CD4-positive, alpha-beta T cell treated with Interferon gamma for 1 hour (primary cell): Measurements from ENCODE around the gene MVB12B.

Experiments used
- DNase-seq: peaks from one replicate; pipeline ENCODE4 v3.0.0-alpha.2; 2020

The MVB12B gene

DNA sequence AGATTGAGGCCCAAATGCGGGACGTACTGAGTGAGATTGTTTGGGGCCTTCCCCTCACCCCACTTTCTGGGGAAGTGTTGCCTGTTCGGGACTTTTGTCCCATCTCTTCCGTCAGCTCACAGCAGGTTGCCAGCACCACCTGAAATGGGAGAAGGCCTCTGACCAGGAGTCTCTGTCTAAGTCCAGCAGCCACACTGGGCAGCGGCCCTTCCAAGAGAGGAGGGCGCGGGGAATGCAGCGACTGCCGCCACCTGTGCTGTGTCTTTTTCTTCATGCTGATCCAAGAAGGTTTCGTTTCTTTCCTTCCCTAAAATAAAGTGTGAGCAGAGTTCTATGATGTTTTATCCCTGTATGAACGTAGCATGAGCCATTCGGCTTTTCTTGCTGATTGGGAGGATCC lies 152.9 kb downstream of the MVB12B start:
- DNase-seq, result no peak

DNA sequence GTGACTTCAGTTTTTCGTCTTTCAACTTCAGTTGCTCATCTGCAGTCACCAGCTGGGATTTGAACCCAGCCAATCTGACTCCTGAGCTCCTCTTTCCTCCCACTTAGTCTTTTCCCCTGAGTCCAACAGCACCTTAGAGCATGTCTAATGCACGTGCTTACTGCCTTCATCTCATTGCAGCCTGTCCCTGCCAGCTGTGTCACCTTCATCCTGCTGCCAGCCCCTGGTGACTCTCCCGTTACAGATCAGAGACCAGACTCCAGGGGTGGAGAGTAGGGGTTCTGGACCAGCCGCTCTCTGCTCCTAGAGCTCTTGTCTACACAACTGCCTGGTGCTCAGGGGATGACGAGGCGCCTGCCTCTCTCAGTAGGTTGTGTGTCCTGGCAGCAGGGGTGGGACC lies 154.2 kb downstream of the MVB12B start:
- no peak for DNase-seq

DNA sequence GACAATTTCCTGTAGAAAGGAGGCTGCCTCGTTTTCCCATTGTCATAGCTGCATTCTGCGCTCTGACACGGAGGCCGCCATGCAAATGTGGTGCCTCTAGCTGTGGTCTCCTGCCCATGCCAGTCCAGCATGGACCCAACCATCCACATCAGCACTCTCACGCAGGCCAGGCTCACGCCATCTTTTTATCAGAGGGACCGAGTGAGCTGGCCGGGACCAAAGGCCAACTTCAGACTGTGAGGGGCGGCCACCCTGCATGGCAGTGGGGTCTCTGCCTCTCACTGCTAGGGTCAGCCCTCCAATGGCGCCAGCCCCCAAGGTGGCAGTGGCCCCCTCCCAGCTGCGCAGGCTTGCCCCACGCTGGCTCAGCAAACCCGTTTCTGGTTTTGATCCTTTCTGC lies 155.2 kb downstream of the MVB12B start:
- no peak for DNase-seq

DNA sequence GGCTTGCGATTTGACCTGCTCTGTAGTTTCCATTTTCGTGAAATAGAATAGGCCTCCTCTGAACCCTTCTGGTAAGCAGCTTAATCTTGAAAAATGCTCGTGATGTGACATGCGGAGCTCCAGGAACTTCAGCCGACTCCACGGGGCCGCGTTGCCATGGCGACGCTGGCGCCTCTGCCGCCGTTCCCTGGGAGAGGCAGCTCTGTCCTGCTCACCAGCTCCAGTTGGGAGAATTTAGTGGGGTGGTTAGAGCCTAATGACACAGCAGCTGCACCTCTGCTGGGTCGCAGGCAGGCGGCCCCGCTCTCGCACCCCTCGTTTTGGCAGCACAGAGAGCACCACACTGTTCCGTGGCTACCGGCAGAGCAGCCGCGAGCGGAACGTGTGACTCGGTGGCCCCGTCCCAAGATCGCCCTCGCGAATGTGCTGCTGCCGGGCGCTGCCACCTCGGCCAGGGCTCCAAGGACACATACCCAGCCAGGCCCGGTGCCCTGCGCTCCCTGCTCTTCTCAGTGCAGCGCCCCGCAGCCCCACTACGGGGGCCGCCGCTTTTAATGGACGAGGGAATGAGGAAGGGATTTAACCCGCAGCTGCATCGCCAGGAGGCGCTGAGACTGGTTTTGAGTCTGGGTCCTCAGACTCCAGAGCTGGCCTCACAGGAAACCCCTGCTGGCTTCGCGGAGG lies 155.9 kb downstream of the MVB12B start:
- DNase-seq, result no peak

DNA sequence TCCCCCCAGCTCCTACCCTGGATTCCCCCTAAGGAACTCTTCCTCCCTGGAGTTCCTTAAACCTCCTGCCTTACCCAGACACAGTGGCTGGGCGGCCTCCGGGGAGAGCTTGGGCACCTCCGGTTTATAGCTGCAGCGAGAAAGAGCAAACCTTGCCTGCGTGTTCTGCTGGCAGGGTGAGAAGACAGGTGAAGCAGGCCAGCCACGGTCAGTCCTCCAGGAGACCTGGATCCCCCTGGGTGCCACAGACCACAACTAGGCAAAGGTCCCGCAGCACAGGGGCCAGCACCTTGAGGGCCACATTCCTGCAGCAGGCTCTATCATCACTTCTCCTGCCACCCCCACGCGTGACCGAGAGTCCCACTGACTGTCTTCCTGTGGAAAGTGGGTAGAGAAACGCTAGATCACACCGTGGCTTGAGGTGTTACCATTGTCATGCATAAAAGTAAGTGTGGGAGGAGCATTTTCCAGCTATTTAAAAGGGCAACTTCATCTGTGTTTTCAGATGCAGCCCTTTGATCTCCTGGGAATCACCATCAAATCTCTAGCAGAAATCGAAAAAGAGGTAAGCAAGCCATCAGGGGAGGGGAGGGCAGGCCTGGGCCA lies 156.9 kb downstream of the MVB12B start:
- DNase-seq, result no peak

DNA sequence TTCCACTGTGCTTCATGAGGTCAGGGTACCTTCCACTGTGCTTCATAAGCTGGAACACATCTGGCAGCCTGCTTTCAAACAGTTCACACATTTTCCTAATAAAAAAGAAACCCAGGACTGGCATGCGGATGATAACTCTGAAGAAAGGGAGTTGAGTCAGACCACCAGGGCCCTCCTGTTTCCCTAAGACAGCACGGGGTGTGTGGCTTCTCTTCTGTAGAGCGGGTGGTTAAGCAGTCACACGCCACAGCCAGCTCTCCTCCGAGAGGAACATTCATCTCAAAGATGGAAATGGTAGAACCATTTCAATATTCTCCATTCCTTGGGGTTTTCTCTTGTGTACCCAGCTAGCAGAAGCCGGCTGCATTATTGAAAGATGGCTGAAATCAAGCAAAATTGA lies 159.0 kb downstream of the MVB12B start:
- DNase-seq, result no peak

DNA sequence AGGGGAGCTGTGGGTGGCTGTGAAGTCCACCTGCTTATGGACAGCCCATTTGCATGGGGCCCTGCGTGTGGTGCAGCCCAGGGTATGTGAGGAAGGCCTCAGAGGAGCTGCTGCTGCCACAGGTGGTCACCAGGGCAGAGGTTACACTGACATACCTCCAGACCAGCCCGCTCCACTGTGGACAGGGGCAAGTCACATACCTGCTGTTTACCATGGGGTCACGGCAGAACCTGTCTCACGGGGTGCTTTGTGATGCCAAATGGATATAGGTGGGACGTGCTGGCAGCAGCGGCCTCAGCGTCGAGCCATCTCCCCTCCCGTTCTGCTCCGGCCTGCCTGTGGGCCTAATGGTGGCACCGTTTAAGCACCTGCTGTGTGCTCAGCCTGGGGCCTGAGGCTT lies 159.6 kb downstream of the MVB12B start:
- DNase-seq, result no peak

DNA sequence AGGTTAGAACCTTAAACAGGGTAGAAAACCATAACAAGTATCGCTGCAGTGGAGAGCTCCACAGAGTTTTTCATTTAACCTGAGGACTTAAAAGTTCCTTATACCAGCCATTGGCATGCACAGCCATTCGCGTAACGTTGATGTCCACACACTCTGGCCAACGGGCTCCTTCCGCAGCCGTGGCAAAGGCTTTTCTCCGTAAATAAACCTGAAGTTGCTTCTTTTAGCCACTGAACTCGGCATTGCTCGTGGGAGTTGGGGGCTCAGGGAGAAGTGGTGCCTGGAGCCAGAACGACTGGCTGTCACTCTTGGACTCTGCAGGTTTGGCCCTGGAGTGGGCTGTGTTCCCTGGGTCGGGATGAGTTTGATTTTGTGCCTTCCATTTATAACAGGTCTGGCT lies 161.2 kb downstream of the MVB12B start:
- no peak for DNase-seq

DNA sequence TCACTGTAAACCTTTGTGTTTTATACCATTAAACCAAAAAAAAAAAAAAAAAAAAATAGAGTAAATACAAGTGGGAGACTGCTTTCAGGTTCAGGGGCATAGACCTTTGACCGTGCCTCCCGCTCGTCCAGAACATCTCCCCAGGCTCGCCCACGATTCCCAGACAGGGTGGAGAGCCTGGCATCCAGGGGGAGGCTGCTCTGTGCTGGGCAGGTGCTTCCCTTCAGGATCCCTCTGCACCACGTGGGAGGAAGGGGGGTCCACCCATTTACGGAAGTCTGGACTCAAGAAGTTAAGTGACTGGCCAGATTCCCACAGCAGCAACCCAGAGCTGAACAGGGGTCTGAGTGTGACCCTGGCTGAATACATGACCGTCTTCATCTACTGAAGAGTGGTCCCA lies 161.7 kb downstream of the MVB12B start:
- DNase-seq, result no peak

DNA sequence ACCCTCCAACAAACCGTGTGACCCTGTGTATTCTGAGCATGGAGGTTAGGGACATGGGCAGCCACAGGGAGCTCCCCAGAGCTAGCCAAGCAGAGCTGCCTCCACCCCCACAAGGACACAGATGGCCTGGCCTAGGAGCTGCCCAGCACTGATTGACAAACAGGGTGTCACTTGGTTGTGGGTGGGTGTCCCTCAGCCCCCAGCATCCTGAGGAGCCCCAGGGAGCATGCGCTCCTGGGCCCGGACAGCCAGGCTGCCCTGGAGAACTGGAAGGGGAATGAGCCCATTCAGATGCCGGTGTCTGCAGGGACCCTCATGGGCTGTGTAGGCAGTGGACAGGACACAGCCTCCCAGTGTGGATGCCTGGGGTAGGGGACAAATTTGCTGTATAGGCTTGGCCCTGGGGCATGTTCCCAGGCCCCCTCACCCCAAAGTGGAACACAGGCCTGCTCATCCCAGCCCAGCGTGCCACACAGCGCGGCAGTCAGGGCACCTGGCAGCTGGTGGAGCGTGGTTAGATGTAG lies 162.3 kb downstream of the MVB12B start:
- DNase-seq, result no peak

DNA sequence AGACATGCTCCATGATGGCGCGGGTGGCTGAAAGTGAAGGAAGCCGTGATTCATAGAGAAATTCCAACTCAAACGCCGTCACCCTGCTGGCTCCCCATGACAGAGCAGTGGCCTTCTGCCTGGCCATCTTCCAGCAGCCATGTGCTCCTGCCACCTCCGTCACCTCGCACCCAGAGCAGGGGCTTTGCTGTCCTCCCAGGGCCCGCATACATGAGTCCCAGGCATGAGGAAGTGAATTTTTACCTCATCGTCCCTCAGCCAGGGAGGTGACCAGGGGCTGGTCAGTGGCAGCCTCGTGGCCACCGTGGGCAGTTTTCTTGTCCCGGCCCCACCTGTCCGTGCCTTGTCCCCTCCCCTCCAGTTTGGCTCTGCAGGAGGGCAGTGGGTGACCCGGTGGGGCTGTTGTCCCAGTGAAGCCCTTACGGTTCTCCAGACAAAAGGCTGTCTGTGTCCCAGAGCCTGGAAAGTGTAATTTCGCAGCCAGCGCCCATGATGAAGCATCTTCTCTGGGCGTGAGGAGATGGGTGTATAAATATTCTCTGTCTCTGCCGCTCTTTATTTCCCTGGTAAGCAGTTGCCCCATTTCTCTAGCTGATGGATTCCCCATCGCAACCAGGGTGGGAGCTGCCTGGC lies 163.1 kb downstream of the MVB12B start:
- DNase-seq, result no peak

DNA sequence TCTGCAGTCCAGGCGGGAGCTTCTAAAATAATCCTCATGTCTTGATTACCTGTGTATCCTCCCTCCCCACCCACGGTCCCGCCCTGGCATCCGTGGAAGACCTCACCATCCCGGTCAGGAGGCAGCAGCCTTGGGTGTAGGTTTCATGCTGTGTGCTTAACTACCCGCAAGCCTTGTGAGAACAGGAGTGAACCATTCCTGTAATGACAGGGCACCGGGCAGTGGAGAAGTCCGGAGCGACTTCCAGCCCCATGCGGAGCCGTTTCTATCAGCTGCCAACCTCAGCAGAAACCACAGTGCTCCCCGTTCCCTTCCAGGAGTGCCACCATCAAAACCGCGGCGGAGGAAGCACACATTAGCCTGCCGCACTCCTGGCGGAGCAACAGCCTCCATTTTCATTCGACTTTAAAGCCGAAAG lies 163.6 kb downstream of the MVB12B start:
- DNase-seq, result no peak

DNA sequence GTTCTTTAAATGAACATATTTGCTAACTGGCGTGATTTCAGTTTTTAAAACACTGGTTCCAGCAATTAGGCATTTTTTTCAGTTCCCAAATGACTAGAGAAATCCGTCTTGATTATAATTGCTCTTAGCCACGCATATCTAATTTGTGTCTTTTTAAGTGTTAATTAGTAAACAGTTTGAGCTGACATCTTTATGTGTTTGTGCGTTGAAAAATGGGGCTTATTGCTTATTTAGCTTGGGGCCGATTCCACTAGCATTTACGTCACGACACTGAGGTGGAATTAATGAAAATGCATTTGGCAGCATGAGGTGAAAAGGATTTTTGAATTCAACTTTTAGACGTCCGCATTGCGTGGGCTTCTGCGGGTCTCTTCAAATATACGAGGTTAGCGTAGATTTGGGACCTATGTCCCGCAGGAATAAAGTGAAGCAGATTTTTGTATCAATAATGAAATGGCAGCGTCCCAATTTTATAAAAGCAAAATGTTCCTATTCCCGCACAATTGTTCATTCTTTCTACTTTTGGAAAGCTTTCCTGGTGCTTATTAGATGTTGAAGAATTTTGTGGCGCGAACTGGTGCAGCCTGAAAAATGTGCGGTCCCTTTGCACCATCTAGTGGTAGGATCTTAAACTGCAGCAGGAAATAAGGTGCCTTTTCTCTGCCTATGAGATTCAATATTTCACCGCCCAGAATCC lies 164.4 kb downstream of the MVB12B start:
- peak; percentile 42 for DNase-seq

DNA sequence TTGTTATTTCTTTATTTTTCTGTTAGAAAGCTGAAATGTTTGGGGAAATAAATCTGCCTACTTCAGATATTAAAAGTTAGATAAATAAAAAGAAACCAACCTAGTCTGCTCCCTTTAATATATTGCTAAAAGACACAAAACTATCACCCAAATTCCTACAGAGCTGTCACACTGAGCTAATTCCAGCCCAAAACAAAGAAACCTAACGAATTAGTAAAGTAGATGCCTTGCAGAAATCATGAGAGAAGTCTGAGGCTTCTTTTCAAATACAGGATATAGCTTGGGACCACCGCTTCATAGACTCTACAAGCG lies 164.9 kb downstream of the MVB12B start:
- no peak for DNase-seq

DNA sequence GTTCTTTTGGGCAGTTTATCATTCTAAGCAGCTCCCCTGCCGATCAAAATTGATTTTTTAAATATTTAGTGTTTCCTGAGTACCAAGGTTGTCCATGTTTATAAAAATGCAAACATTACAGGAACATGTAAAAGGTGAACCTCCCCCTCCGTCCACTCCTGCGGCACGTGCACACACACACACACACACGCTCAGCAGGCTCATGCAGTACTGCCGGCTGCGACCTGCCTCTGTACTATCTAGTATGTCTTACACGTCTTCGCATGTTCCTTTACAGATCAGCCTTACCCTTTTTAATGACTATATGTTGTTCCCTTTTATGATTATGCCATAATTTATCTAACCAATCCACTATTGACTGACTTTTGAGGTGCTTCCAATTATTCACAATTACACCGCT lies 165.3 kb downstream of the MVB12B start:
- no peak for DNase-seq

DNA sequence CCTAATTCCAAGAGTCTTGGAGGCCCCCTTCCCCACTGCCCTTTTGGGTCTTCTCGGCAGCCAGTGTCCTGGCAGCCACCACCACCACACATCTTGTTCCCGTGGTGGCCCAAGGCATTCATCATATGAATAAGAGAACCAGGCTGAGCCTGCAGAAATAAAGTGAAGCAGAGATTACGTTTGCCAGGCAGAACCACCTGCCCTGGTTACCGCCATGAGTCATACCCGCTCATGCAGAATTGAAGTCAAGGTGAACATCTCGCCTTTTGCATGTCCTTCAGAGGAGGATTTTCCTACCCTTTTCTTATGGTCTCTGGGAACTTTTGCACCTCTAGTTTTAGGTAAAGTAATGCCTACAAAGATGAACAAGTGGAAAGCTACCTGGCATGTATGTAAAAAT lies 167.6 kb downstream of the MVB12B start:
- DNase-seq, result no peak

DNA sequence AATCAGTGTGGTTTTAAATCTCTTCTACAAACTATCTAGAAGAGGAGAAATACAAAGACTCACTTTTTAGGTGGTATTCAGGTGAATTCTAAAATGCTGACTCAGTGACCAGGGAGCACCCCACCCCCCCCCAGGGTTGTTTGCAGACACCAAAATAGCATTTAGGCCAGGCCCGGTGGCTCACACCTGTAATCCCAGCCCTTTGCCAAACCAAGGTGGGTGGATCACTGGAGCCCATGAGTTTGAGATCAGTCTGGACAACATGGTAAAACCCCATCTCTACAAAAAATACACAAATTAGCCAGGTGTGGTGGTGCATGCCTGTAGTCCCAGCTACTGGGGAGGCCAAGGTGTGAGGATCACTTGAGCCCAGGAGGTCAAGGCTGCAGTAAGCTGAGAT lies 168.1 kb downstream of the MVB12B start:
- DNase-seq, result no peak

DNA sequence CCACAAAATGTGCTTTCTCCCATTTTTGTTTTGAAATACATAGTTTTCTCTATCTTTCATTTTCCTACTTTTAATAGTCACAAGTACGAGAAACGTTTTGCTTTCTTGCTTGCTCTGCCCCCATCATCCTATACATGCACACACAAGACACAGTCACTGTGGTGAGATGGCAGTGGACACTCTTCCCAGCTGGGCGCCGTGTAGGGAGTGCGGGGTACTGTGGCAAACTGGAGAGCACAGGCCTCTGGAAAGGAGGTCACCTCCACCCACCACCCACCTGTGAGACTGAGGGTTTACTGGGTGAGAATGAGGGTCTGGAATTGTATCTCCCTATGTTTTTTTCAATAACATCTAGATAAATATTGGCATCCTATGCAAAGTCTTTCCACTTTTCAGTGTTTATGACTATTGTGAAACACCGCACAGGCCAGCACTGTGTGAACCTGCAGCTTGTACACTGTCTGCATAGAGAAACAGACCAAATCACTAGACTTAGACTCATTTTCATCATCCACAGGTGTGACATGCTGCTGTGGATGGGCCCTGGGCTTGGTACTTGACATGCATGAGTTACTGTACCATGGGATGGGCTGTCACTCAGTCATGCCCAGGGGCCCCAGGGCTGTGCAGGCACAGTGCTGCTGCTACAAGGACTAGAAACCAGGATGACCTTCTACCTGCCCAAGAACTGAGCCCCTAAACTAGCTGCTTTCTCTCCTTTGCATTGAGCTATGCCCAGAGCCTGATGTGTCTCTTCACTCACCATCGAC lies 169.0 kb downstream of the MVB12B start:
- no peak for DNase-seq

DNA sequence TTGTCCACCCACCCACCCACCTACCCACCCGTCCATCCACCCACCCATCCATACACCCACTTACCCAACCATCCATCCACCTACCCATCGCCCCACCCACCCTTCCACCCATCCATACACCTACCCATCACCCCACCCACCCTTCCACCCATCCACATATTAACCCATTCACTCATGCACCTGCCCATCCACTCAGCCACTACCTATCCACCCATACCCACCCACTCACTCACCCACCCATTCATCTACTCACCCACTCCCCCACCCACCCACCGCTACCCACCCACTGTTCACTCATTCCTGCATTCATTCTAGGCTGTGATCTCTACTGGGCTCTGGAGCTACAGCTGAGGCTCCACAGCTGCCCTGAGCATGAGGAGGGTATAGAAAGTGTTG lies 169.6 kb downstream of the MVB12B start:
- no peak for DNase-seq

DNA sequence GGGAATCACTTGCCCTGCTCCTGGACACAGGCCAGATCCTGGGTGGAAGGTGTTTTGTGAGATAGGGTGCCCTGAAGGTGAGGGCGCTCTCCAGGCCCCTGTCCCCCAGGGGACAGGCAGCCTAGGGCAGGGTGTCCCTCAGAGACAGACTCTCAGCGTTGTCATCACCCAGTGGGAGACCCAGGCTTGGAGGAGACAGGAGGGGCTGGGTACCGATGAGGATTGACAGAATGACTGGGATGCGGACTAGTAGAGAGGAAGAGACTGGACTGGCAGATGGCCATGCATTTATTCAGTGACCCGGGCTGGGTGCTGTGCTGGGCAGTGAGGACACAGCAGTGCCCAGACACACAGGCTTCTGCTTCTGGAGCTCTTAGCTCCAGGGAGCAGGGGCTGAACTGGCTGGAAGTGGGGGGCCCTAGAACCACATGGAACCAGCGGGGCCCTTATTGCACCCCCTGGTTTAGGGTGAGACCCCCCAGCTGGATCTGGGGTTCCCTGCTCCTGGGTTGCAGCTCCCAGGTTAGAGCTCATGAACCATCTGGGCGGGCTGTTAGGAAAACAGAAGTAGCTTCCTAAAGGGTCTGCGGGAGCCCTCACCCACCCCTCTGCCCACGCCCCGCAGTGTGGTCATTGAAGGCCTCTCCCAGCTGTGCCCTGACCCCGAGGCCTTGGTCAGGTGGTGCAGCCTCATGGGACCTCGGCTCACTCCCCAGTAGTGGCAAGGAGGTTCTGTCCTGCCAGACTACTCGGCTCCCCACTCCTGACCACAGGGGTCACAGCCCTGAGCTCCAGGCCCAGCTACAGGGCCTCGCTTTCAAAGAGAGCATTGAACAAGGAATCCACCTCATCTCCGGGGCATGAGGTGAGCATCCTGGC lies 170.4 kb downstream of the MVB12B start:
- DNase-seq, result no peak

DNA sequence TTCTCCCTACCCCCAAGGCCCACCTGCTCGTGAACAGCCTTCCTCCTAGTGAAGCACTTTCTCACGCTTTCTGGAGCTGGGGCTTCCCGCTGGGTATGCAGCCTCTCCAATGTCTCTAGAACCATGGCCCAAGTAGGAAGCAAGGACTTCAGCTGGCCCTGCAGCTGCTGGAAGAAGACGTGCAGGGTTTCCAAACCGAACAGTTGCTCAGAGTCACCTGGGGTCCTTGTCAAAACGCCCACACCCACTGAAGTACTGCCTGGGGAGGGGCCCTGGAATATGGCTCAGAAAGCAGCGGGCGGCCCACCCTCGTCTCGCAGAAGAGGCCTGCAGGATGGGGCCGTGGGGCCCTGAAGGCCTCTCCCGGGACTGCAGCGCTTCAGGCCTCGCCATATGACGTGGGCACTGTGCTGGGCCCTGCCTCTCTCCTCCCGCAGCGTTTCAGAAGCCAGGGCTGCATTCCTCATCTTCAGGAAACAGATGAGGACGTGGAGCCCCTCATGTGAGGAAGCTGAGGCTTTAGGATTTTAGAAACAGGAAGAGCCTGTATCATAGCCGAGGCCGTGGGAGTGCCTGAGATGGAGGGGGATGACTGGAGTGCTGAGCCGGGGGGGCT lies 171.1 kb downstream of the MVB12B start:
- no peak for DNase-seq

DNA sequence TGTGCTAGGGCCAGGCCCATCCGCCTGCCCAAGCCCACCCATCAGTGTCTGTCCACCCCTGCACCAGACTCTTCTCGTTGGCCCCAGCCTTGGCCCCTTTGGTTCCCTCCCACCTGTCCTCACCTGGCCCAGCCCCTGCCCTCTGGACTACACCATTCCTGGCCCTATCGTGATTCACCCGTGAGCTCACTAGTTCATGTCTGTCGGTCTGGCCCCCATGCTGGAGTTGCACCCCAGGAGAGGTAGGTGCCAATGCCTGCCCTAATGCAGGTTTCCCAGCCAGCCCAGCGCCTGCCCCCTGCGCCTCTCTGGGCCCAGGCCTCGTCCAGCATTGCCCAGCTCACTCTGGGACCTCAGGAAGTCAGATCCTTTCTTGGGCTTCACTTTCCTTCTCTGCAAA lies 171.7 kb downstream of the MVB12B start:
- DNase-seq, result no peak
